ENCODE data around the gene RNGTT. TPM values are rescaled to one million over a fixed set of nuclear protein-coding genes. Genes with fewer than 3 reads are reported as not detected.

The RNGTT gene
- total RNA-seq, 3 donors from 2014 or later = 9.1 to 30.3 (median 22.6) TPM

DNA sequence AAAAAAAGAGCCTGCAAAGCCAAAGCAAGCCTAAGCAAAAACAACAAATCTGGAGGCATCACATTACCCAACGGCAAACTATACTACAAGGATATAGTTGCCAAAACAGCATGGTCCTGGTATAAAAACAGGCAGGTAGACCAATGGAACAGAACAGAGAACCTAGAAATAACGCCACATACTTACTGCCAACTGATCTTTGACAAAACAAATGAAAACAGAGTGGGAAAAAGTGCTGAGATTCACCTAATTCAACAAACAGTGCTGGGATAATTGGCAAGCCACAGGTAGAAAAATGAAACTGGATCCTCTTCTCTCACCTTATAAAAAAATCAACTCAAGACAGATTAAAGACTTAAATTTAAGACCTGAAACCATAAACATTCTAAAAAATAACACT is 291.8 kb downstream of the RNGTT start:
- Histone ChIP-seq H3K27me3 (no peaks in the 10 kb centered on the region), H3K4me3 (no peak overlapping the region), H3K9me3 (peaks cover 27 to 36% of the 10 kb centered on the region in 2 donors), H3K27ac (no peak overlapping the region), H3K4me1 (no peaks in the 10 kb centered on the region), H3K36me3 (no peaks in the 10 kb centered on the region)
- no peak for DNase-seq (ENCODE audit: low spot score in 2 of 2)
- TF ChIP-seq, protein P1, sequence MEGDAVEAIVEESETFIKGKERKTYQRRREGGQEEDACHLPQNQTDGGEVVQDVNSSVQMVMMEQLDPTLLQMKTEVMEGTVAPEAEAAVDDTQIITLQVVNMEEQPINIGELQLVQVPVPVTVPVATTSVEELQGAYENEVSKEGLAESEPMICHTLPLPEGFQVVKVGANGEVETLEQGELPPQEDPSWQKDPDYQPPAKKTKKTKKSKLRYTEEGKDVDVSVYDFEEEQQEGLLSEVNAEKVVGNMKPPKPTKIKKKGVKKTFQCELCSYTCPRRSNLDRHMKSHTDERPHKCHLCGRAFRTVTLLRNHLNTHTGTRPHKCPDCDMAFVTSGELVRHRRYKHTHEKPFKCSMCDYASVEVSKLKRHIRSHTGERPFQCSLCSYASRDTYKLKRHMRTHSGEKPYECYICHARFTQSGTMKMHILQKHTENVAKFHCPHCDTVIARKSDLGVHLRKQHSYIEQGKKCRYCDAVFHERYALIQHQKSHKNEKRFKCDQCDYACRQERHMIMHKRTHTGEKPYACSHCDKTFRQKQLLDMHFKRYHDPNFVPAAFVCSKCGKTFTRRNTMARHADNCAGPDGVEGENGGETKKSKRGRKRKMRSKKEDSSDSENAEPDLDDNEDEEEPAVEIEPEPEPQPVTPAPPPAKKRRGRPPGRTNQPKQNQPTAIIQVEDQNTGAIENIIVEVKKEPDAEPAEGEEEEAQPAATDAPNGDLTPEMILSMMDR (IDR thresholded peaks at IDR 0.05) = no peak
- TF ChIP-seq POLR2A (IDR thresholded peaks at IDR 0.05) (no peak), POLR2AphosphoS5 (IDR thresholded peaks at IDR 0.05) (no peak)
- intact Hi-C loops (cut with DNase I; ENCODE audit: low total_unique reads) = no loop called here

DNA sequence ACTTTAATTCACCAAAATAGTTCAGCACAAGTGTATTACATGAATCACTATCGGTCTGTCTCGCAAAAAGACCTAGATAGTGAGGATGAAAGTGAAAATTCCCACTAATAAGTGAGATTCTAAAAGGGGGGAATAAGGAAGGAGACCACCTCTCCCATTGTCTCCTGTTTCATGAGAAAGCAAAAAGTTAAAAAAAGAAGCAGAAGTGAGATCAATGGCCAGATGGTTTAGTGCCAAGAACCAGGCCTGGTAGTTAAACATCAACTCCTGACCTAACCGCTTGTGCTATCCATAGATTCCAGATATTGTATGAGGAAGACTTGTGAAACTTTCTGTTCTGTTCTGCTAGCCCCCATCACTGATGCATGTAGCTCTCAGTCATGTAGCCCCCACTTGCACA is 293.0 kb downstream of the RNGTT start:
- no peak for DNase-seq (ENCODE audit: low spot score in 2 of 2)
- Histone ChIP-seq H3K27ac (no peak overlapping the region), H3K9me3 (peaks cover 27 to 36% of the 10 kb centered on the region in 2 donors), H3K27me3 (no peaks in the 10 kb centered on the region), H3K4me3 (no peak overlapping the region), H3K4me1 (no peaks in the 10 kb centered on the region), H3K36me3 (no peaks in the 10 kb centered on the region)
- TF ChIP-seq, protein P1 (IDR thresholded peaks at IDR 0.05) = no peak
- TF ChIP-seq POLR2AphosphoS5 (IDR thresholded peaks at IDR 0.05) = no peak
- TF ChIP-seq POLR2A (IDR thresholded peaks at IDR 0.05) = no peak
- intact Hi-C loops (cut with DNase I; ENCODE audit: low total_unique reads) = no loop called here

DNA sequence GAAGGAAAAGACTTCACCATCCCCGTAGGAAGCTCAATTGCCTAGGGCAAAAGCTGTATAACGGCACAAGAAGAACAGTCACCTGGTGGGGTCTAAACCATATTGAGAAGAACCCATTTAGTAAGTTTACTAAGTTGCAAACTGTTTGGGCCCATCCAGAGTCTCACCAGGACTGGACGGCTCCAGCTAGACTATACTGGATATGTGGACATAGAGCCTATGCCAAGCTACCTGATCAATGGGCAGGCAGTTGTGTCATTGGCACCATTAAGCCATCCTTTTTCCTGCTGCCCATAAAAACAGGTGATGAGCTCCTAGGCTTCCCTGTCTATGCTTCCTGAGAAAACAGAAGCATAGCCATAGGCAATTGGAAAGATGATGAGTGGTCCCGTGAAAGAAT is 293.9 kb downstream of the RNGTT start:
- no peak for DNase-seq (ENCODE audit: low spot score in 2 of 2)
- no peaks in the 10 kb centered on the region for H3K36me3 ChIP-seq
- intact Hi-C loops (cut with DNase I; ENCODE audit: low total_unique reads) = no loop called here
- TF ChIP-seq, protein P1 (IDR thresholded peaks at IDR 0.05) = no peak
- TF ChIP-seq POLR2AphosphoS5 (IDR thresholded peaks at IDR 0.05) (no peak), POLR2A (IDR thresholded peaks at IDR 0.05) (no peak)
- no peak overlapping the region for H3K4me3 ChIP-seq
- peaks cover 27 to 36% of the 10 kb centered on the region in 2 donors for H3K9me3 ChIP-seq
- no peaks in the 10 kb centered on the region for H3K4me1 ChIP-seq
- H3K27me3 ChIP-seq = no peaks in the 10 kb centered on the region
- H3K27ac ChIP-seq = no peak overlapping the region

DNA sequence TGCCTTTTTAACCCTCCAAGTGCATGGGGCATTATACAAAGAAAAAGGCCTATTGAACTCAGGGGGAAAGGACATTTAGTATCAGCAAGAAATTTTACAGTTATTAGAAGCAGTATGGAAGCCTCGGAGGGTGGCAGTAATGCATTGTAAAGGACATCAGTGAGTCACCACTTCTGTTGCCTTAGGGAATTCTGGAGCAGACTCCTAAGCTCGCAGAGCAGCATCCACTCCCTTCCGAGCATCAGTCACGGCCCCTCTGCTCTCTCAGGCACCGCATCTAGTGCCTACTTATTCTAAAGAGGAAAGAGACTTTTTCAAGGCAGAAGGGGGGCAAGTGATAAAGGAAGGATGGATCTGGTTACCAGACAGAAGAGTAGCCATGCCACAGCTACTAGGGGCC is 296.5 kb downstream of the RNGTT start:
- H3K4me3 ChIP-seq = no peak overlapping the region
- H3K27ac ChIP-seq = no peak overlapping the region
- intact Hi-C loops (cut with DNase I; ENCODE audit: low total_unique reads) = no loop called here
- H3K36me3 ChIP-seq = no peaks in the 10 kb centered on the region
- TF ChIP-seq POLR2AphosphoS5 (IDR thresholded peaks at IDR 0.05) (no peak), POLR2A (IDR thresholded peaks at IDR 0.05) (no peak)
- TF ChIP-seq, protein P1 (IDR thresholded peaks at IDR 0.05) = no peak
- H3K27me3 ChIP-seq = no peaks in the 10 kb centered on the region
- no peaks in the 10 kb centered on the region for H3K4me1 ChIP-seq
- DNase-seq (ENCODE audit: low spot score in 2 of 2) = no peak
- H3K9me3 ChIP-seq = peaks cover 37 to 50% of the 10 kb centered on the region in 2 donors

DNA sequence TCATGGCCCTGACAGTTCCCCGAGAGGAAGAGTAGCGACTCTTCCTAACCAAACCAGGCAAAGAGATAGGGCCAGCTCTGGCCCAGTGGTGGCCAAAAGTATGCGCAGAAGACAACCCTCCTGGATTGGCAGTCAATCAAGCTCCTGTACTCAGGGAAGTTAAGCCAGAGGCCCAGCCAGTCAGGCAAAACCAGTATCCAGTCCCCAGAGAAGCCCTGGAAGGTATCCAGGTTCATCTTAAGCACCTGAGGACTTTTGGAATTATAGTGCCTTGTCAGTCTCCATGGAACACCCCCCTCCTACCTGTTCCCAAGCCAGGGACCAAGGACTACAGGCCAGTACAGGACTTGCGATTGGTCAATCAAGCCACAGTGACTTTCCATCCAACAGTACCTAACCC is 298.3 kb downstream of the RNGTT start:
- no peak for DNase-seq (ENCODE audit: low spot score in 2 of 2)
- H3K4me1 ChIP-seq = no peaks in the 10 kb centered on the region
- peaks cover 23 to 49% of the 10 kb centered on the region in 2 donors for H3K9me3 ChIP-seq
- H3K27me3 ChIP-seq = no peaks in the 10 kb centered on the region
- H3K36me3 ChIP-seq = no peaks in the 10 kb centered on the region
- intact Hi-C loops (cut with DNase I; ENCODE audit: low total_unique reads) = no loop called here
- no peak overlapping the region for H3K27ac ChIP-seq
- no peak overlapping the region for H3K4me3 ChIP-seq
- TF ChIP-seq POLR2AphosphoS5 (IDR thresholded peaks at IDR 0.05) = no peak
- TF ChIP-seq POLR2A (IDR thresholded peaks at IDR 0.05) = no peak
- TF ChIP-seq, protein P1 (IDR thresholded peaks at IDR 0.05) = no peak
